NCI-H748 (cell line): ENCODE results near the gene DNAH11.
"Not testable (repeated sequence)": the region's sequence is repeated elsewhere in the genome, so short reads cannot be mapped to it uniquely, and the experiment has no call there.

ENCODE experiments used
- DNase-seq: peaks from one replicate; lab custom pipeline; 2025; ENCODE audit not compliant: unreplicated experiment; lab: John Stamatoyannopoulos, UW

DNAH11 gene

GRCh38 chr7:21704359-21704758, 161.5 kb downstream of the DNAH11 start:
- DNase-seq = no peak

- DNase-seq = no peak
These were observed 163.3 kb downstream of the DNAH11 start for GRCh38 chr7:21706131-21706530.

- no peak for DNase-seq
These were observed 164.7 kb downstream of the DNAH11 start for GRCh38 chr7:21707566-21707965.

GRCh38 chr7:21708096-21708495, 165.3 kb downstream of the DNAH11 start:
- DNase-seq = no peak

DNA sequence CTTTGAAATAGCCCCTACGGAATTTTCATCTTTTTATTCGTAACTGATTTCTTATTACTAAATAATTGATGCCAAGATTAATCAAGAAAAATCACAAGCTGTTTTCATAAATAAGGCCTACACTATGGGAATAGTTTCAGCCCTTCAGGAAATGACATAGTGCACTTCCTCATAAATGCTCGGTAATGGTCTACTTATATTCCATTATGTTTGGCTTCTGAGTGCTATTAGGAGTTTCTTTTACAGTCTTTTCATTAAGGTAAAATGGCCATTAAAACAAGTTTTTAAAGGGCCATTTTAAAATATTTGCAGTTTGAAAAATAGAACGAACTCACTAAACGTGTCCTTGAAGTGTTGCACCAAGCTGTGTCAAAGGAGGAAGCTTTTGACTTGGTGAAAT, 174.5 kb downstream of the DNAH11 start:
- DNase-seq = no peak

DNA sequence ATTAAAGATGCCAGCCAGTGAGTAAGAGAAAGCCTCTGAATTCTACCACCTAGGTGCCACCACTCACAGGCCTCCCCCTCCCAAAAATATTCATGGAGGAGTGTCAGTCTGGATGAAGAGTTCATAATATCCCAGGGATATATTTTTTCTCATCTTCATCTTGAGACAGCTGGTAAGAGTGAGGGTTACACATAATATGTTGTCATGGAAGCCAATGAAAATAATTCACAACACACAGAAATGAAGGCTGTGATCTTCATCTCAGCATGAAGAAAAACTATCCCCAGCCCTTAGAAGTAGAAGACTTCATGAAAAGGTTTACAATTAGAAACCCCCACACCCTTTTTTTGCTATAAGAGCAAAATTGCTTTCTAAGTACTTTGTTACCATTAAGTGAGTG, 175.6 kb downstream of the DNAH11 start:
- DNase-seq = no peak

DNA sequence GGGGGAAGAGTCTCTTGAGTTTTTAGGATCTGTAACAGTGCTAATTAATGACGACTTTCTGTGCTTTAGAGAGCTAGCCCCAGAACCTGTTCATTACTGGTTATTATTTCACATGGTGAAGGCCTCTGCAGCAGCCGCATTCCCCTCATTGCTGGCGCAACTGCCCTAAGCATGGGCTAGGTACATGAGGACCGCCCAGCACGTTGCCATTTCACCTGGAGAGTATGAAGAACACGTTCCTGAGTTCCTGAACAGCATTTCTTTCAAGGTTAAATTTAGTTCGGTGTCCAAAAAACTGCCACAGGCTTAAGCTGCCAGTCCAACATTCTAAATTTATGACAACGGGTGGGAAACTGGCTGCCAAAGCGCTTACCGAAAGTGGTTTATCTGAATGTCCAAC, 177.0 kb downstream of the DNAH11 start:
- DNase-seq = no peak

DNA sequence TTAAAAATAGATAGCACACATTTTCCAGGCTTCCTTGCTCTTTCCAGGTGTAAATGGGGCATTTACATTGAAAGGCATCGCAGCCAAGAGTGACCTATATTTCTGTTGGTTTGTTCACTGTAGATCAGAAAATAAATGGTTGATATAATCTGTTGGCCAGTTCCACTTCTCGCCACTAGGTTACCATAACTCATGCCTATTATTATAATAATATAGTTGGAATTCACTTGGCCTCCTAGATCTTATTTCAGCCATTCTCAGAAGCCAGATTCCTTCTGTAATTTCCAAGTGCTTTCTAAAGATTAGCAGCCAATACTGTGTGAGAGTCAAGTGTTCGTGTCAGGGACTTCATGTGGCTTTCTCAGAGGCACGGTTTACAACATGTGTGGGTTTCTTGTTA, 179.5 kb downstream of the DNAH11 start:
- no peak for DNase-seq

DNA sequence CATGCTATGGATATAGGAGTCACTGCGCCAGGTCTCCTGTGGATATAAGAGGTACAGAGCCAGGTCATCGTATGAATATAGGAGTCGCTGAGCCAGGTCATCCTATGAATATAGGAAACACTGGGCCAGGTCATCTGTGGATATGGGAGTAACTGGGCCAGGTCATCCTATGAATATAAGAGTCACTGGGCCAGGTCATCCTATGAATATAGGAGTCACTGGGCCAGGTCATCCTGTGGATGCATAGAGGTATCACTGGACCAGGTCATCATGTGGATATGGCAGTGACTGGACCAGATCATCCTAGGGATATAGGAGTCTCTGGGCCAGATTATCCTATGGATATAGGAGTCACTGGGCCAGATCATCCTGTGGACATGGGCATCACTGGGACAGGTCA, 181.7 kb downstream of the DNAH11 start:
- DNase-seq = no peak

GRCh38 chr7:21730399-21730798, 187.6 kb downstream of the DNAH11 start:
- no peak for DNase-seq

DNA sequence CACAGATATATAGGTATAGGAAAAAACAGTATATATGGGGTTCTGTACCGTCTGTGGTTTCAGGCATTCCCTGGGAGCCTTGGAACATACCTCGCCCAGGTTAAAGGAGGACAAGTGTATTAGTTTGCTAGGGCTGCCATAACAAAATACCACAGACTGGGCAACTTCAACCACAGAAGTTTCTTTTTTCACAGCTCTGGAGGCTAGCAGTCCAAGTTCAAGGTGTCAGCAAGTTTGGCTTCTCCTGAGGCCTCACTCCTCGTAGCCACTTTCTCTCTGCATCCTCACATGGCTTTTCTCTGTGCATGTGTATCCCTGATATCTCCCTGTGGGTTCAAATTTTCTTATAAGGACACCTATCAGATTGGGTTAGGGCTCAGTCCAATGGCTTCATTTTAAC, 189.1 kb downstream of the DNAH11 start:
- DNase-seq = no peak

GRCh38 chr7:21732956-21733355, 190.1 kb downstream of the DNAH11 start:
- not testable (repeated sequence) for DNase-seq

GRCh38 chr7:21733837-21734236, 191.0 kb downstream of the DNAH11 start:
- no peak for DNase-seq

DNA sequence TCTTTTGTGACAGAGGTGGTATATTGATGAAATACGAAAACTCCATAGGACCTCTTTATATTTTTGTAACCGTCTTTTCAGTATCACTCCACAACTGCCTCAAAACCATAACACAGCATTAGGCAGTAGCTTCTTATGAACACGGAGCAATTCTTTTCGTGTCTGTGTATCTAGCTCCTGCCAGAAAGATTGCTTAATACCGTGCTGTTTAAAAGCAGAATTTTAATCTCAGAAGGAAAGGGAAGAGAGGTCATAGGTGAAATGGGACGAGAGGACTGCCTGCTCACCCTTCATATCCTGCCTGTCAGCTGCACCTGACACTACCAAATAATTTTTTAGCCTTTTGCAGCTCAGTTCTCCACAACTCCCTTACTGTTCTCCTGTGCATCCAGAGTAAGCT, 200.7 kb downstream of the DNAH11 start:
- no peak for DNase-seq

GRCh38 chr7:21746949-21747348, 204.1 kb downstream of the DNAH11 start:
- no peak for DNase-seq

DNA sequence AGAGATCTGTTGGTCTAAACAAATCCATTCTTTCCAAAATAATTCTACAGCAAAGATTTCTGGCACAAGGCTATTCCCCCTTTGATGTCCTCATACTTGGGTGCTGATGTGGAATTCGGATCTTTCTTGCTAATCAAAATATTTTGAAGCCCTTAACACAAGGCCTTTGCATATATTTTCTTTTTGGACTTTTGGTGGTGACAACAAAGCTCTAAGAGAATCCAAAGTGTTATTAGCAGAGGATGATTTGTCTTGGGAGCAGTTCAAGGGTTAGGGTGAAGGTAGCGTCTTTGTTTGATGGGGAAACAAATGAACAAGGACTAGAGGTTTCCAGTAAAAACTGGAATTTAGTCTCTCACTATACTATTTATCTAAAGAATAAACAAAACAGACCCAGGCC, 205.0 kb downstream of the DNAH11 start:
- no peak for DNase-seq

DNA sequence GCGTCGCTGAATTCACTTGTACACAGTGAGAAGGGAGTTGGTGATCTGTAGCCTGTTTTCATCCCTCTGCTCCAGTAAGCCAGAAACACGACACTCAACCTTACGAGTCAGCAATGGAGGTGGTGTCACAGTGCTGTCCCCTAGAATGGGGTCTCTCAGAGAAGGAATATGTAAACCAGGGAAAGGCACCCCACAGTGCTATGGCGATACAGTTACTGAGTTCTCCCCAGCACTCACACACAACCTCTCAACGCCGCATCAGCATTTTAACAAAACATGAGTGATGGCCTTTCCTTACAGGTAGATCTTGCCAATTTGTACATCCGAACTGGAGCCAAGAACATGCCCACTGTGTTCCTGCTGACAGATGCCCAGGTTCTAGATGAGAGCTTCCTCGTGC, 206.5 kb downstream of the DNAH11 start:
- DNase-seq = no peak

DNA sequence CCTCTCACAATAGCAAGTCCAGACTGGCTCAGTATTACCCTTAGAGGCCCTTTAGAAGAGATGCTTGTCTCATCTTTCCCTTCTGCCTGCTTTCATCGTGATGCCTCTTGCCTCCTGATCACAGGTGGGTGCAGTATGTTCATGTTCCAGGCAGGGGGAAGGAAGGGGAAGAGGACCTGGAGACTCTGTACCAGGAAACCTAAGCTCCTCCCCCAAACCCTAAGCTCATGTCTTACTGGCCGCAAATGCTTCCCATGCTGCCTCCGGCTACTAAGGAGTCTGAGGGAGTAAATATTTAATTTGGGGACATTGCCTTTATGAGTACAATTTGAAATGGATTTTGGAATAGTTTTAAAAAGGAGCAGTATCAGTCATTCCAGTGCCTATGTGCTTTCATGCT, 210.2 kb downstream of the DNAH11 start:
- DNase-seq = no peak

DNA sequence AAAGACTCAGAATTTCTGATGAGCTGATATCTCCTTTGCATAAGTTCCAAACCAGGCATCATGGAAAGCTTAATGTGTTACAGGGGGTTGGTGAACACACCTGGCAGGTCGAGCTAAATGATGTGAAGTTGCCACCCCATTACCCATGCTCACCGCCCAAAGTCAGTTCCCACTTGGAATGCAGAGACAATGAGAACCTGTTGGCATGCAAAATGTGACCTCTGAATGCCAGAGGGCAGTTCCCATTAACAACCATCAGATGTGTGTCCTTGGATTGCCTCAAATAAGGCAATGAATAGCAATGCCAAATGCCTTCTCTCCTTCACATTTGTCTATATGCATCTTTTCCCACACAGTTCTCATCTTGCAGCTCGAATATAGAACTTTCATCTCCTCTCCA, 212.1 kb downstream of the DNAH11 start:
- DNase-seq = no peak

GRCh38 chr7:21757537-21758282, 214.9 kb downstream of the DNAH11 start:
- no peak for DNase-seq

DNA sequence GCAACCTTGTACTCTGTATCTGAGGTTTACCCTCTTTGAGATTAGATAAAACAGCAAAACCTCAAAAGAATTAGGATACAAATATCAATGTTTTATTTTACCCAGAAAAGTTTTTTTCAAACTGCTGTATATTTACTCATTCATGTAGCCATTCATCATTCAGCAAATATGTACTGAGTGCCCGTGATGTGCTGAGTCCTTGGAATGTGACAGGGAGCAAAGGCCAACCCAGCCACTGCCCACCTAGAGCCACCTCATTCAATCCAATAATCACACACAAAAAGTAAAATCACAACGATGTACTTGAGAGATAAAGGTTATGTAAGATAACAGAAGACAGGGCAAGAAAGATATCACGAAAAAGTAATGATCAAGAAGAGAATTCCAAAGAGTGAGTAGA, 215.4 kb downstream of the DNAH11 start:
- DNase-seq = no peak

DNA sequence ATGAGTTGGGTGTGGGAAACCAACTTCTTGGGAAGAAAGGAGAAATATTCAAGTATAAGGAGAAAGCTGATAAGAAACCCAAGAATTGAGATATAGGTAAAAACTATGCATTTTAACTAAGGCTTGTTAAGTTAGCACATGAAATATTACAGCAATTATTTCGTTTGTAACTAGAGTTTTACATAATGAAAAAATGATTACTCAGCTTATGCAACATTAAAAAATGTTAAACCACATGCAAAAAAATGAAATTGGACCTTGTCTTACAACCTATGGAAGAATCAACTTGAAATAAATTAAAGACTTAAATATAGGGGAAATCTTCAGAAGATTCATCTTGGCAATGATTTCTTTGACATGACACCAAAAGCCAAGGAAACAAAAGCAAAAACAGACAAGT, 219.6 kb downstream of the DNAH11 start:
- no peak for DNase-seq

- DNase-seq = no peak
These were observed 221.0 kb downstream of the DNAH11 start for GRCh38 chr7:21763818-21764217.
